Effector CD8-positive, alpha-beta T cell (primary cell): ENCODE results near the gene TPK1.
"Not testable (repeated sequence)": the region's sequence is repeated elsewhere in the genome, so short reads cannot be mapped to it uniquely, and the experiment has no call there.

ENCODE experiments used
- DNase-seq: peaks from one replicate; lab custom pipeline; 2025; lab: John Stamatoyannopoulos, UW

The TPK1 gene

DNA sequence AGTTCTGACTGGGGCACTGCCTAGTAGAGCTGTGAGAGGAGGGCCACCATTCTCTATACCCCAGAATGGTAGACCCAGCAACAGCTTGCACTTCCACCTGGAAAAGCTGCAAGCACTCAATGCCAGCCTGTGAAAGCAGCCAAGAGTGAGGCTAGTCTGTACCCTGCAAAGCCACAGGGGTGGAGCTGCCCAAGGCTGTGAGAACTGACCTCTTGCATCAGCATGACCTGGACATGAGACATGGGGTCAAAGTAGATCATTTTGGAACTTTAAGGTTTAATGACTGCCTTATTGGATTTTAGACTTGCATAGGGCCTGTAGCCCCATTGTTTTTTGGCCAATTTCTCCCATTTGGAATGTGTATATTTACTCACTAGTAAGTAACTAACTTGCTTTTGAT lies 206.3 kb downstream of the TPK1 start:
- DNase-seq = no peak

DNA sequence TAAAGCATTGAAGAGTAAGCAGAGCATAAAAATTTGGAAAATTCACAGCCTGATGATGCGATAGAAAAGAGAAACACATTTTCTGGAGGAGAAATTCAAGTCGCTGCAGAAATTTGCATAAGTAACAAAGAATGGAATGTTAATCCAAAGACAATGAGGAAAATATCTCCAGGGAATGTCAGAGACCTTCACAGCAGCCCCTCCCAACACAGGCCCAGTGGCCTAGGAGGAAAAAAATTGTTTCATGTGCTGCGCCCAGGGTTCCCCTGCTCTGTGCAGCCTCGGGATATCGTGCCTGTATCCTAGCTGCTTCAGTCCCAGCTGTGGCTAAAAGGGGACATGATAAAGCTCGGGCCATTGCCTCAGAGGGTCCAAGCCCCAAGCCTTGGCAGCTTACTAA lies 206.8 kb downstream of the TPK1 start:
- DNase-seq = no peak

DNA sequence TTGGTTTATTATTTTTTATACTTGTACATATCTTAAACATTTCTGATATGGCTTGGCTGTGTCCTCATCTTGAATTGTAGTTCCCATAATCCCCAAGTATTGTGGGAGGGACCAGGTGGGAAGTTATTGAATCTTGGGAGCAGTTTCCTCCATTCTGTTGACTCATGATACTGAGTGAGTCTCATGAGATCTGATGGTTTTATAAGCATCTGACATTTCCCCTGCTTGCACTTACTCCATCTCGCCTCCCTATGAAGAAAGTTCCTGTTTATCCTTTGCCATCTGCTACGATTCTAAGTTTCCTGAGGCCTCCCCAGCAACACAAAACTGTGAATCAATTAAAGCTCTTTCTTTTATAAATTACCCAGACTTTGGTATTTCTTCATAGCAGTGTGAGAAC lies 207.7 kb downstream of the TPK1 start:
- no peak for DNase-seq

DNA sequence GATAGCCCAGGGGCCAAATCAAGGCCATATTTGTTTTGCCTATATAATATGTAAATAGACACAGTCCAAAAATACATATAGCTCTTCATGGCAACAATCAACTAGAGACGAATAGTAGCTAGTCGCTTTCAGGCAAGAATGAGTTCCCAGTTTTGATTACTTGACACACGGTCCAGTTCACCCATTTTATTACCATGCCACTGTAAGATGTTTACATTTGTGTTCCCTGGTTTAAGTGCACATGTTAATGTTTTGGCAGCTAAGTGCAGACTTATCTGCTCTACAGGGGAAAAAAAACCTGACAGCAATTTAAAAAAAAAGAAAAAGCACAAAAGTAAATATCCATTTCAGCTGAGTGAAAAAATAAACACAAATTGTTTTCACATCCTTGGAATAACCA lies 213.1 kb downstream of the TPK1 start:
- no peak for DNase-seq

DNA sequence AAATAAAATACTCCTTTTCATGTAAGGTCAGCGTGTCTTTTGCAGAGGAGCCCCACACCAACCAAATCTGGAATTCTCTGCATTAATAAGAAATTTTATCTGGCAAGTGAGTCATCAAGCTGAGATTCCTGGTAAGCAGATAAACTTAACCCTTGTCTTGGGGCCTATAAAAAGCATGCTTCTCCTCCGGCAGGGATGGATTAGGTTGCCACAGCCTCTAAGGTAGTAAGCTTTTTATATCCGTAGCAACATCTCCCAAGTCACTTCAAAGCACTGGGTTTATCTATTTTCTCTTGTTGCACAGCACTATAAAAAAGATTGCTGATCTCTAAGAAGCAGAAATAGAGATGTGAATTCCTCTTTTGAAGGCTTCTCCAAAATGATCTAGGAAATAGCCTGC lies 229.6 kb downstream of the TPK1 start:
- no peak for DNase-seq

DNA sequence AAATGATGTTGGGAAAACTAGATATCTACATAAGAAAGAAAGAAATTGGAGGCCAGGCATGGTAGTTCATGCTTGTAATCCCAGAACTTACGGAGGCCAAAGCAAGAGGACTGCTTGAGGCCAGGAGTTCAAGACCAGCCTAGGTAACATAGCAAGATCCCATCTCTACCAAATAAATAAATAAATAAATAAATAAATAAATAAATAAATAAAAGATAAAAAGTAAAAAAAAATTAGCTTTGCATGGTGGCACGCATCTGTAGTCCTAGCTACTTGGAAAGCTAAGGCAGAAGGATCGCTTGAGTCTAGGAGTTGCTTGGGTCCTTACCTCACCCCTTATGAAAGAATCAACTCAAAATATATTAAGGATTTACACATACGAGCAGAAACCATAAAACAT lies 238.9 kb downstream of the TPK1 start:
- DNase-seq = no peak

DNA sequence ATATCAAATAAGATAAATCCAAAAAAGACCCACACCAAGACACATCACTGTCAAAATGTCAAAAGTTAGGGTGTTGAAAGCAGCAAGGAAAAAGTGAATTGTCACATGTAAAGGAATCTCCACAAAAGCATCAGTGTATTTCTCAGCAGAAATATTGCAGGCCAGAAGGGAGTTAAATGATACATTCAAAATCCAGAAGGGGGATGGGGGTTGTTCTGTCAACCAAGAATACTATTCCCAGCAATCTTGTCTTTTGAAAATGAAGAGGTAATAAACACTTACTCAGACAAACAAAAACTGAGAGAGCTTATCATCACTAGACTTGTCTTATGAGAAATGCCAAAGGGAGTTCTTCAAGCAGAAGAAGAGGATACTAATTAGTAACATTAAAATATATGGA lies 241.3 kb downstream of the TPK1 start:
- no peak for DNase-seq

DNA sequence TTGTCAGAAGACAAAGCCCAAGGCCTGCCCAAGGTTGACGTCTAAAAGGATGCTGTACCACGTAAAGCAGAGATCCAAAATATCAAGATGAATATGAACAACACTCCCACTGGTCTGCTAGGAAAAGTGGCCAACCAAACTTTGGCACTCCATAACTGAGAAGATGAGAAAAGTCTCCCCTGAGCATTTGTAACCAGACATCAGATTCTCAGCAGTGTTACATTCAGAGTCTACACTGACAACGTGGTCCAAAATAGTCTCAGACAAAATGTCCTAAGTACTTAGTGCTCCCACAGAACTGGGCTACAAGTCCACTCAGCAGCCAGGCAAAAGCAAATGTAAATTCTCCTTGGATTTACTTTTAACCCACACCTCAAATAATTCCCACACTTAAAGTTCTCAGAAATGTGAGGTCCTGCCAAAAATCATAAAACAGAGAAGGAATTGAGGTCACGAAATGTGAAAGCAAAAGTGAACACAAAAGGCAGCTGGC lies 247.2 kb downstream of the TPK1 start:
- no peak for DNase-seq

DNA sequence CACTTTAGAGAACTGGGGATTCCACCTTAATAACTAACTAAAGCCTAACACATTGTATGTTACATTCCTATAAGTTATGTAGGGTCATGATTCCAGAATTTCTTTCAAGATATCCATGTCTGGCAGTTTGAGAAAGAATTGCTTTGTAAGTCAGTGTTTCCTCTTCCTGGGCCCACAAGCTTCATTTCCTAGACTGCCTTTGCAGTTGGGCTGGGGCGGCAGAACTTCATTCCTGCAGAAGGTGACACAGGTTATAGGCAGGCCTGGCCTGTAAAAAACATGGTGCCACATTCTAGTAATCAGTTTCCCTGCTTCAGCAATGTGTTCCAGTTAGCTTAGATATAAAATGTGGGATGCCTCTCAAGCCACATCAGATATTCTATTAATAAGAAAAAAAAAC lies 248.2 kb downstream of the TPK1 start:
- DNase-seq = no peak

DNA sequence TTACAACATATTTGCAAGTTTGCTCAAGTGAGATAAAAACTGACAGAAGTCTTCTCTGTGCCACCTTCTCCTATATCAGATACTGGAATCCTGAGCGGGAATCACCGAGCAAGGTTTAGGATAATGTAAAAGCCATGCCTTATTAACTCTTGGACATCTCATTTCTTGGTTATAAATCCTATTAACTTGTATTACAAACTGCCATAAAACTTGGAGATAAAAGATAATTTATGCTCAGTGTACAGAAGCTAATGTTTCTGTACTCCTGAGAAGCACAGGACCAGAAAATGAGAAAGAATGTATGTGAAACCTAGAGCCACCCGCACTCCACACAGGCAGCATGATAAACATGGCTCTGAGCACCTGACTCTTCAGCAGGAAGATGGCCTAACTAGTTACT lies 251.1 kb downstream of the TPK1 start:
- DNase-seq = no peak

DNA sequence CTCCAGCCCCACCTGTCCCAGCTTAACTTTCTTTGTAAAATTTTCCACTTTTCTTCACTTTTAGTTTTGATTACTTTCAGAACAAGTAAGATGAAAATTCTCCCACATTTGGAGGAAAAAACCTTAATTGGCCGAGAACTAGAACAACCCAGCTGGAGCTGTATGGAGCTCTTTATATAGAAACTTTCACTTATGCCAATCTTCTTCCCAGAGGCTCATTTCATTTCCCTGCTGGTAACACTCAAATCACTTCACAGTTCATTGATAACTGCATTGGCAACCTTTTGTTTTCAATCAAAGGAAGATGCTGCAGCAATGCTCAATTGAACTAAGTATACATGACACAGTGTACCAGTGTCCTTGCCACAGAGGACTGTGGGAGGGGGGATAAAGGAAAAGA lies 256.2 kb downstream of the TPK1 start:
- DNase-seq = no peak

DNA sequence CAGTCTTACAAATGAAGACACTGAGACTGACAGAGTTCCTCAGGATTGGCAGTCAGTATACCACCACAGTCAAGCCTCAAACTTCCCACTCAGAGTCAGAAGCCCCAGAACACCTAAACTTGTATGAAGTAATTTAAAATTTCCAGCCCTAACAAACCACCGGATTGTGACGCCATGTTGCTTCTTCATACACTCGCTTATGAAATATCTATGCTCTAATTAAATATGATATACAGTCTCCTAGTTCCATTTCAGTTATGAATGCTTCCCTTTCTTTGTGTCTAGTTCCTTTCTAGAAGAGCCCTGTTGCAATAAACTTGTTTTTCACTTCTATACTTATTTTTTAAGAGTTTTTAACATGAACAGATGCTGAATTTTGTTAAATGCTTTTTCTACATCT lies 260.4 kb downstream of the TPK1 start:
- no peak for DNase-seq

DNA sequence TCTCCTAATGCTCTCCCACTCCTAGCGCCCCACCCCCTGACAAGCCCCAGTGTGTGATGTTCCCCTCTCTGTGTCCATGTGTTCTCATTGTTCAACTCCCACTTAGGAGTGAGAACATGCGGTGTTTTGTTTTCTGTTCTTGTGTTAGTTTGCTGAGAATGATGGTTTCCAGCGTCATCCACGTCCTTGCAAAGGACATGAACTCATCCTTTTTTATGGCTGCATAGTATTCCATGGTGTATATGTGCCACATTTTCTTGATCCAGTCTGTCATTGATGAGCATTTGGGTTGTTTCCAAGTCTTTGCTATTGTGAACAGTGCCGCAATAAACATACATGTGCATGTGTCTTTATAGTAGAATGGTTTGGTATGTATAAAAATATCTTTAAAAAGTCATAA lies 261.1 kb downstream of the TPK1 start:
- not testable (repeated sequence) for DNase-seq

DNA sequence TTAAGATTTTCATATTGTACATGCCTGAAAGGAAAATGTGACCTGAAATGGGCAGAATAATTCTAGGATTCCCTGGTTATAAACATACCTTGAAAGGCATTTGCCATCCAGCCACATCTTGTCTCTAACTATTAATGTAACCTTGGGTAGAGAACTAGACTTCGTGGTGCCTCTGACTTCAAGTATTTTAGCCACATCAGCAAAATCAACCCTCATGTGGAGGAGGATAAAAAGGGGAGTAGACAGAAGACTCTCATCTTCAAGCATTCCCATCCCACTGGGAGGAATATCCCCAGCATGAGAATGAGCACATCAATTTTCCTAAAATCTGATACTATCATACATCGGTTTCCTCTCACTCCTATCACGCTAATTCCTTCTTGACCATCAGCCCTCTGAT lies 267.6 kb downstream of the TPK1 start:
- DNase-seq = no peak

DNA sequence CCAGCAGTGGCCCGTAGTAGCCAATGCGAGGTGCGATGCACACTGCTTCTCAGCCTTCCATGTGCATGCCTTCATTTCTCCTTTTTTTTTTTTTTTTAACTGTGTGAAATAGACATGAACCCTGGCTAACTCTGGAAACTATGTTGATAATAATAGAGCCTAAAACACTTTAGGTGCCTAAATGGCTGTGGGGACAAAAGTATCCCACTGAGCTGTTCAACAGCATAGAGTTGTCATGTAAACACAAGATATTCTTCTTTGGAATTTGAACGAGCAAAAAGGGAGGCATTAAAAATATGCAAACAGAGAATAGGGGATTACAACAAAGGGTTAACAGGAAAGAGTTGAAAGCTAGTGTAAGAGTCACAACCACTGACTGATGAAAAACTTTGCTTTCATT lies 270.3 kb downstream of the TPK1 start:
- no peak for DNase-seq

DNA sequence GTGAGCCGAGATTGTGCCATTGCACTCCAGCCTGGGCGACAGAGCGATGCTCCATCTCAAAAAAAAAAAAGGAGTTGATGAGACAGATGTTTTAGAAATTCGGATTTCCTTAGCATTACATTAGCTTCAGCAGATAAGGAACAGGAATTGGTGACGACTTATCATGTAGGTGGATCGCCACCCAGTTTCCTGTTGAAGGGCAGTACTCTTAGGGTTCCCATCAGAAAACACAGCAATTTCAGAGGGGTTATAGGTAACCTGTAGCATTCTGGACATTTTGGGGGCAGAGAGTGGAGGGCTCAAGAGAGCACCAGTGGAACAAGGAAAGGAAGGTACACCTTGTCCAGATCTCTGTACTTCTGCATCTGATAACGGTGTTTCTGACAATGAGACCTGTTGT lies 286.0 kb downstream of the TPK1 start:
- DNase-seq = no peak

DNA sequence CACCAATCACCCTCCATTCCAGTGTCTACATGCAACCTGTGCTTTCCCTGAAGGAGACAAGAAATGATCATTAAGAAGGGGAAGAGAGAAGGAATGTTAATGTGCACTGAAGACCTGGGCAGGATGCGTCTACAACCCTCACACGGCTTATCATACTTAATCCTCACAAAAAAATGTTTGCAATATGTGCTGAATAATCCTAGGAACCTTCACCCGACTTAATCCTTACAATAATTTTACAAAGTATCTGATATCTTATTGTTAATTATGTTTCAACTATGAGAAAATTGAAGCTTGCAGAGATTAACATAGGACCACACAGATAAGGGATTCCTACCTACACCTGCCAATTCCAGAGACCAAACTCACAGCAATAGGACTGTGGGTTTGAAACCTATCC lies 287.3 kb downstream of the TPK1 start:
- DNase-seq = no peak

DNA sequence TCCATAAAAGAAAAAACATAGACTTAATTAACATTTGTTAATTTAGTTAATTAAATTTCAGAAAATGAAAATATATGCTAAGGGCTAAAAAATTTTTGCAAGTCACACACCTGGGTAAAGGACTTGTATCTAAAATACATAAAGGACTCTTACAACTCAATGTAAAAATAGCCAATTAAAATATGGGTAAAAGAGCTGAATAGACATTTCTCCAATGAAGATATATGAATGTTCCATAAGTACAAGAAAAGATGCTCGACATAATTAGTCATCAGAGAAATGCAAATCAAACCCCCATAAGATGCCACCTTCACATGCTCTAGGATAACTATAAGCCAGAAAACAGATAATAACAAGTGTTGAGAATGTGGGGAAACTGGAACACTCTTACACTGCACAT lies 288.0 kb downstream of the TPK1 start:
- DNase-seq = no peak

DNA sequence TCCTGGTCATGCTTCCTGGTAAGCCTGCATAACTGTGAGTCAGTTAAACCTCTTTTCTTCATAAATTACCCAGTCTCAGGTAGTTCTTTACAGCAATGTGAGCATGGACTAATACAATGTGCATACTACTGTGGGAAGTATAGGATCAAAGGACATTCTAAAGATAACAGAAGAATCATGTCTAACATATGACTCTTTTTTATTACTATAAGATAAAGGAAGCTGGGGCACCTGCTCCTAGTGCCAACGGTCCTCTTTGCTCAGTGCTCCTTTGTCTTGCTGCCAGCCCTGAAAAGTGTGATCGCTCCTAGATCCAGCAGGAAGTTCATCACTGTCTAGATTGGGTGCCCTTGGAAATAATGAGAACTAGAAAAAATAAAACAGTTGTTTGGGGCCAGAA lies 289.1 kb downstream of the TPK1 start:
- no peak for DNase-seq

DNA sequence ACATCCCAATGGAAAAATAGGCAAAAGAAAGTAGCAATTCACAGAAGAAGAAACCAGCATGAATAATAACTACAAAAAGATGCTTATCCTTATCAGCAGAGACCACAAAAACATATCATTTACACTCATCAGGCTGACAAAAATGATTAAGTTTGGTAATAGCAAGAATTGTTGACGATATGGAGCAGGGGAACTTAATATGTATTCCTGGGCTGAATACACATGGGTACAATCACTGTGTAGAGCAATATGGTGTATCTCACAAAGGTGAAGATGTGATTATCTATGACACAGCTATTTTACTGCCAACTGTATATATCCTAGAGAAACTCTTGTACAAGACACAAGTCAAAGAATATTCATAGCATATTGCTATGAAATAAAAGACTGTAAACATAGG lies 290.5 kb downstream of the TPK1 start:
- DNase-seq = no peak

DNA sequence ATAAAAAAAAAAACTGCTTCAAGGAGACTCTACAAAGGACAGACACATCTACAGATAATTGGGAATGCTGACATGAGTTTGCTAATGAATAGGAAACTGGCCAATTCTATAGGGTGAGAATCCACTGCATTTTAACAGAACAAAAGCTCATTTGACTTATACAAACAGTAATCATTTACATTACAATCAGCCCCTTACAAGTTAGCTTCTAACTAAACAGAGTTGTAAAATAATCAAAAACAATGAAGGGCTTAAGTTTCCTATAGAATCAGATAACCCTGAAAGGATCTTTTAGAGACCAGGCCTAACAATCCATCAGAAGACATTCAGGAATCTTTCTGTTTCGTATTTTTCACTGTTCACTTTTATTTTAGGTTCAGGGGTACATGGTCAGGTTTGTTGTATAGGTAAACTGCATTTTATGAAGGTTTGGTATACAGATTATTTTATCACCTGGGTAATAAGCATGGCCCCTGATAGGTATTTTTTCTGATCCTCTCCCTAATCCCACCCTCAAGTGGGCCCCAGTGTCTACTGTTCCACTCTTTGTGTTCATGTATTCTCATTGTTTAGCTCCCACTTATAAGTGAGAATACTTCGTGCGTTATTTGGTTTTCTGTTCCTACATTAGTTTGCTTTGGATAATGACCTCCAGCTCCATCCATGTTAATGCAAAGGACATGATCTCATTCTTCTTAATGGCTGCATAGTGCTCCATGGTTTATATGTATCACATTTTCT lies 301.0 kb downstream of the TPK1 start:
- DNase-seq = no peak

DNA sequence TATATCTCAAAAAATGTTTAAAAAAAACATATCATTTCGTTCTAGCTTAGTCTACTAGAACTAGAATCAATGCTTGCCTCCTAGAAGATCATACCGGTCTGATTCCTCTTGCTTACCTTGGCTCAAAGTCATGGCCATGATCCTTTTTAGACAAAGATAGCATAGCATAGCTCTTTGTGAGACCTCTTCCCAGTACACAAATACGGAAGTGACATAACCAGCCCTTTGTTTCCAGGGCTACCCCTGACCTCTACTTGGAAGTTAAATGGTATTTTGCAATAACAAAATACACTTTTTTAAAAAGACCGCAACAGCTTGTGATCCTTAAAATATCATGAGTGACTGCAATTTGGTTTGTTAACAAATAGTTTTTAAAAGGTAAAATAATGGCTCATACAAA lies 301.7 kb downstream of the TPK1 start:
- DNase-seq = no peak

DNA sequence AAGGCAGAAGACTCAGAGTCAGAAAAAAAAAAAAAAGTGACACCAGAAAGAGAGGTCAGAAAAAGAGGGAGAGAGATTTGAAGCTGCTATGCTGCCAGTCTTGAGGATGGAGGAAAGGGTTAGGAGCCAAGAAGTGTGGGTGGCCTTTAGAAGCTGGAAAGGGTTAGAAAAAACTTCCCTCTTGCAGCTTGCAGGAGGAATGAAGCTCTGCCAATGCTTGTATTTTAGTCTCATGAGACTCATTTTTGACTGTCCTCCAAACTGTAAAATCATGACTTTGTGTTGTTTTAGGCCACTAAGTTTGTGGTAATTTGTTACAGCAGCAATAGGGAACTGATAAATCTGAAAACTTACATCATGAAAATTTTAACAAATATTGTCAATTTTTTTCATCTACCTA lies 304.7 kb downstream of the TPK1 start:
- no peak for DNase-seq

DNA sequence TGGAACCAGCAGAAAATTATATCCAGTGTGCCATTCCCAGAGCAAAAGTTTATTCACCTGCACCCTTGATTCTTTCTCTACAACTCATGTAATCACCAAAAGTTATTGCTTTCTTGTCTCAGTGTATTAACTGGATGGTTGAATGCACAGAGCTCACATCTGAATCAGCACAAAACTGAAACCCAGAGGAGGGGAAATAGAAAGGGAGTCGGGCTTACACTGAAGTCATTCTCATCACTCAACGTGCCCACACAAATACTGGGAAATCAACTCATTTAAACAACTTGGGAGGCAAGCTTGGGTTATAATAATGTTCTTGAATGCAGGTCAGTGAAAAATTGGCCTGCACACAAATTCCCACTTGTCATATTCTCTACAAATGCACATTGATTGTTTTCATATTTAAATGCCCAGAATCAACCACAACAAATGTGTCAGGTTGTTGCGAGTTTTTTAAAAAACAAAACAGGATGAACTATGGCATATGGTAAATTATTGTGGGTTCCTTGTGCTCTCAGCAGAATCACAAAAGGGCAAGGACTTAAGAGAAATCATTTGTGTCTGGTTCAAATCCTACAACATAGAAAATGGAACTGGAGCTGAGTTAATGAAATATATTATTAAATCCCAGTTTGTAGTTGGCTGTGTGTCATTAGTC lies 306.5 kb downstream of the TPK1 start:
- DNase-seq = no peak
